Central memory CD8-positive, alpha-beta T cell (primary cell): ENCODE measurements around the gene RAVER1.

Experiments used
- ATAC-seq: fragments of 150-1000 bp; cut with Tn5 transposase; replicated peaks from 2 replicates; pipeline ENCODE4 v1.10.0; 2022; ENCODE audit warnings: mild to moderate bottlenecking, moderate FRiP score, moderate number of reproducible peaks; ENCODE audit not compliant: poor library complexity, severe bottlenecking; ENCODE audit errors: extremely low read depth
- DNase-seq, 2 donors: peaks; one replicate each; pipeline ENCODE4 v3.0.0; 2021; ENCODE audit warnings: low spot score in 2 of 2
- H3K27ac Mint-ChIP-seq: one replicate; pipeline ENCODE4 v1.8.0; 2022; ENCODE audit warnings: low read depth, mild to moderate bottlenecking, moderate library complexity, mixed read lengths
- H3K27me3 Mint-ChIP-seq: one replicate; pipeline ENCODE4 v1.8.0; 2022; ENCODE audit warnings: mixed read lengths
- H3K36me3 Mint-ChIP-seq: one replicate; pipeline ENCODE4 v1.8.0; 2022; ENCODE audit warnings: mild to moderate bottlenecking, moderate library complexity, mixed read lengths; ENCODE audit not compliant: insufficient read depth
- H3K4me1 Mint-ChIP-seq: one replicate; pipeline ENCODE4 v1.8.0; 2022; ENCODE audit warnings: mixed read lengths
- H3K4me3 Mint-ChIP-seq: one replicate; pipeline ENCODE4 v1.8.0; 2022; ENCODE audit warnings: mild to moderate bottlenecking, moderate library complexity, mixed read lengths
- H3K9me3 Mint-ChIP-seq: one replicate; pipeline ENCODE4 v1.8.0; 2022; ENCODE audit warnings: mixed read lengths

RAVER1 gene

GRCh38 chr19:10321417-10321797 is 11.9 kb downstream of the RAVER1 start:
- no peak for DNase-seq
- peaks cover 33% of the 10 kb centered on the region for H3K36me3 Mint-ChIP-seq
- peak overlapping the region; percentile 2 for H3K27ac Mint-ChIP-seq
- H3K4me3 Mint-ChIP-seq = no peak overlapping the region
- H3K9me3 Mint-ChIP-seq = no peaks in the 10 kb centered on the region
- ATAC-seq = no peak
- H3K27me3 Mint-ChIP-seq = no peaks in the 10 kb centered on the region
- no peaks in the 10 kb centered on the region for H3K4me1 Mint-ChIP-seq

- no peak for ATAC-seq
- Mint-ChIP-seq H3K4me1 (peaks cover 6% of the 10 kb centered on the region), H3K4me3 (no peak overlapping the region), H3K9me3 (no peaks in the 10 kb centered on the region), H3K36me3 (peaks cover 30% of the 10 kb centered on the region), H3K27ac (no peak overlapping the region), H3K27me3 (no peaks in the 10 kb centered on the region)
- DNase-seq = no peak
Observed at GRCh38 chr19:10320602-10321416, 12.5 kb downstream of the RAVER1 start.

- no peak for ATAC-seq
- Mint-ChIP-seq H3K27ac (no peak overlapping the region), H3K4me3 (no peak overlapping the region), H3K36me3 (peaks cover 27% of the 10 kb centered on the region), H3K9me3 (no peaks in the 10 kb centered on the region), H3K4me1 (peaks cover 22% of the 10 kb centered on the region), H3K27me3 (no peaks in the 10 kb centered on the region)
- no peak for DNase-seq
Observed at GRCh38 chr19:10318807-10319682, 14.3 kb downstream of the RAVER1 start.

GRCh38 chr19:10317857-10318462 is 15.4 kb downstream of the RAVER1 start:
- Mint-ChIP-seq H3K4me3 (no peak overlapping the region), H3K36me3 (peaks cover 26% of the 10 kb centered on the region), H3K27me3 (no peaks in the 10 kb centered on the region), H3K4me1 (peaks cover 22% of the 10 kb centered on the region), H3K27ac (no peak overlapping the region), H3K9me3 (no peaks in the 10 kb centered on the region)
- DNase-seq = no peak
- ATAC-seq = no peak

DNA sequence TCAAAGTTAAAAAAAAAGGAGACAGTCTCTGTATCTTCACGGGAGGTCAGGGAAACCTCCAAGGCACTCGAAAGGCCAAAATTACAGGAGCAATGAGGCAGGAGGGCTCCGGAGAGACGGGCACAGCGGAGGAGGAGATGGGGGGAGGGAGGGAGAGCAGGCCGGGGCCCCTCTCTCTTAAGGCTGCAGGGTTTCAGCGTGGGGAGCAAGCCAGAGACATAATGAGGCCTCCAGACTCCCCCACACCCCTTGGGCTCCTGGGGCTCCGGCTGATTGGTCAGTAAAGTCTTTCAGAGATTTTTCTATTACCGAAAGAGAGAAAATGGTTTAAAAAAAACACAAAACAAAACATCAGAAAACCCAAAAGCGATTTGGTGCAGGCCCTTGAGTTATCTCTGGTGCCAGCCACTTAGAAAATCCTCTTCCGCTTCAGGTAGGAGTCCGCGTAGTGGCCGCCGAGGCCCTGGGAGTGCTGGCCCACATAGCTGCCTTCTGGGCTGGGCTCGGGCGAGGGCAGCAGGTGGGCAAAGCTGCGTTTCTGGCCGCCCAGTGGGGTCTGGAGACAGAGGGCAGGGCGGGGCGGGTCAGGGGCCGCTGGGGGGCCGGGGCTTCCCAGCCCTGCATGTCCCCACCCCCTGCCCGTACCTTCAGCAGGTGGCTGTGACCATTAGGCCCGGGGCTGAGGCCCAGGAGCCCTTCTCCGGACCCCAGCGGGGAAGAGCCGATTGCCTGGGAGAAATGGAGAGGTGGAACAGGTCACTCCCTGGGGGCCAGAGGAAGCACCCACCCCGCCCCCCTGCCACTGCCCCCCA is 16.1 kb downstream of the RAVER1 start:
- Mint-ChIP-seq H3K4me3 (no peak overlapping the region), H3K4me1 (peaks cover 22% of the 10 kb centered on the region), H3K36me3 (peaks cover 26% of the 10 kb centered on the region), H3K27me3 (no peaks in the 10 kb centered on the region), H3K27ac (no peak overlapping the region), H3K9me3 (no peaks in the 10 kb centered on the region)
- DNase-seq = no peak
- ATAC-seq = no peak

DNA sequence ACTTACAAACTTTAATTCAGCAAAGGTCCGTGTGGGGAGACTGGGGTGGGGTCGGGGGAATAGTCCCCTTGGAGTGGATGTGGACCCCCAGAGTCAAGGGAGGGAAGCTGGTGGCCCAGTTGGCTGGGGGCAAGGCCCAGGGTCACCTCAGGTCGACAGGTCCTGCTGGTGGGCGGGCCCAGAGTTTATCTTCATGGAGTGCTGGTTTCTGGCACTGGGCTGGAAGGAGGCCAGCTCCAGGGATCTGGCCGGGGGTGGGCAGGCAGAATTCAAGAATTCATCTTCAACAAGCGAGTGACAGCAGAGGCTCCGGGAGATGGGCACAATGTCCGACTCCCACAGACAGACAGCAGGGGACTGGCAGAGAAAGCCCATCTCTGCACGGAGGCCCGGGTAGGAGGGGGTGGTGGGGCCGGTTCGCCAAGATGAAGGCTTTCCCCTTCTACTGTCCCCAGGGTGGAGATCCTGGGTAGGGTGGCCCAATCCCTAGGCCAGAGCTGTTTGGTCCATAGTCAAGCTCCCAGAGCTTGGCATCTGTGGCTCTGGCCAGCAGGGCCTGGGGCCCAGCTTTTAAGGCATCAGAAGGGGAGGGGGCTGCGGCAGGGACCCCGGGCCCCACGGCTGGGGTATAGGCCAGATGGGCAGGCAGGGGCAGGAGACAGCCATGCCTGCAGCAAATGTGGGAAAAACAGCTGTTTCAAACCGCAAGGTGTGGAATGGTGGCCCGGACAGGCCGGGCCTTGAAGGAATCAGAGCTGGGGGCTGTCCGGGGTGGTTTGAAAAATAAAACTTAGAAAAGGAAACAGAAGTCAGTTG is 16.9 kb downstream of the RAVER1 start:
- H3K4me3 Mint-ChIP-seq = peak overlapping the region; percentile 83
- H3K9me3 Mint-ChIP-seq = no peaks in the 10 kb centered on the region
- no peaks in the 10 kb centered on the region for H3K27me3 Mint-ChIP-seq
- DNase-seq (no peak), ATAC-seq (no peak)
- peaks cover 22% of the 10 kb centered on the region for H3K4me1 Mint-ChIP-seq
- H3K36me3 Mint-ChIP-seq = peaks cover 26% of the 10 kb centered on the region
- peak overlapping the region; percentile 72 for H3K27ac Mint-ChIP-seq

- Mint-ChIP-seq H3K27ac (peak within 1 kb of the TSS; percentile 72), H3K27me3 (no peaks in the 10 kb centered on the region), H3K4me1 (peaks cover 22% of the 10 kb centered on the region), H3K4me3 (peak within 1 kb of the TSS; percentile 83), H3K36me3 (peaks cover 26% of the 10 kb centered on the region), H3K9me3 (no peaks in the 10 kb centered on the region)
- DNase-seq (peak; percentile 74 to 83), ATAC-seq (peak; percentile 85)
Observed at GRCh38 chr19:10315335-10316214, 17.8 kb downstream of the RAVER1 start, which contains the start of gene FDX2. TSS of gene FDX2 (minus strand) at chr19:10316015. CDS start at chr19:10315996, 19 bp downstream.

DNA sequence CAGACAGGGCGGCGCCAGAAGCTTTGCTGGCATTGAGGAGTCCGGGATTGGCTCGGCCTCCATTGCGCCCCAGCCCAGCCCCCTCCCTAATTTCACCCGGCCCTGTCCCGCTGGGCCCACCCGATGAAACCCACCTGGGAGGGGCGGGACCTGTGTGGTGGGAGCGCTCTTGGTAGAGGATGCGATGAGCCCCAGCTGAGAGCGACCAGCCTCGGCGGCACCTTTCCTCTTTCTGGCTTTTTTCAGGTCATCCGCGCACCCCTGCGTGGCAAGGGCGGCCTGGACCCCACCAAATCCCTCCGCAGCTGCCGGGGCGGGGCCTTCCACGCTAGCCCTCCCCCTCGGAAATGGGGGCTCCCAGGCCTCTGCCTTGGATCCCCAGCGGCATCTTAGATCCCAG is 23.9 kb downstream of the RAVER1 start, which contains the start of gene ZGLP1:
Gene ZGLP1 (minus strand): TSS at position 393 of the 400 bp plus-strand sequence.
- Mint-ChIP-seq H3K27ac (no peak within 1 kb of the TSS), H3K4me3 (no peak within 1 kb of the TSS), H3K36me3 (peaks cover 4% of the 10 kb centered on the region), H3K9me3 (no peaks in the 10 kb centered on the region), H3K27me3 (no peaks in the 10 kb centered on the region), H3K4me1 (peaks cover 3% of the 10 kb centered on the region)
- DNase-seq = no peak
- no peak for ATAC-seq

DNA sequence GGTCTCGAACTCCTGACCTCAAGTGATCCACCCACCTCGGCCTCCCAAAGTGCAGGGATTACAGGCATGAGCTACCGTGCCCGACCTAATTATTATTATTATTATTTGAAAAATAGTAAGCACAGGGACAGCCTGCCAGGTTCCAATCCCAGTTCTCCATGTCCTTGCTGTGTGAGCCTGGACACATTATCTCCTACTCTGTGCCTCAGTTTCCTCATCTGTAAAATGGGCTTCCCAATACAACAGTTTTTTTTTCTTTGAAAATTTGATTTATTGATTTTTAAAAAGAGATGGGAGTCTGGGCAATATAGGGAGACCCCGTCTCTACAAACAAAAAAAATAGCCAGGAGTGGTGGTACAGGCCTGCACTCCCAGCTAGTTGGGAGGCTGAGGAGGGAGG is 27.0 kb downstream of the RAVER1 start:
- no peak for DNase-seq
- Mint-ChIP-seq H3K4me3 (no peak overlapping the region), H3K36me3 (peaks cover 3% of the 10 kb centered on the region), H3K4me1 (no peaks in the 10 kb centered on the region), H3K27me3 (no peaks in the 10 kb centered on the region), H3K27ac (no peak overlapping the region), H3K9me3 (no peaks in the 10 kb centered on the region)
- ATAC-seq = no peak

DNA sequence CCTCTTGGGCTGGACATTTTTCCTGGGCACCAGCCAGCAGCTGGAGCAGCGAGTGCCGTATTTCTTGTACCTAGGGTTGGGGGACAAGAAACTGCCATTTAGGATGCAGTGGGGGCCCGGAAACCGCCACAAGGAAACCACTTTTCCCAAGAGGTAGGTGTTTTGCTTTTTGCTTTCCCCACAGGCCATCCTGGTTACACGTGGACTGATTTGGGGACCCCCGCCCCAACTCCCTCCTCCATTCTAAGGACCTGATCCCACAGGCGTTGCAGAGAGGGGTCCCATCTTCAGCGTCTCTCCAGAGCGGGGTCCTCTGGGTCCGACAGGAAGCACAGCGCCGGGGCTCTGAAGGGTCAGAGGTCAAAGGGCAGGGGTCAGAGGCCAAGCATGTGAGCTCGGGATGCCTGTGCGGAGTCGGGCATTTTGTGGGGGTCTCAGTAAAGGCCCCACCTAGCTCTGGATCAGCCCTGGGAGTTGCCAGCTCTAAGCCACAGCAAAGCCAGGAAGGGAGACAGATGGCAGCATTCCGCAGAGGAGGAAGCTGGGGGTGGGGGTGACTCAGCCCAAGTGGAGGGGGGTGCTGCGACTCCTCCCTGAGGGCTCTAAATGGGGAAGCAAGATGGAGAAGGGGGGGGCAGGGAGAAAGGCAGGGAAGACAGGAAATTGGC is 28.1 kb downstream of the RAVER1 start:
- H3K4me1 Mint-ChIP-seq = no peaks in the 10 kb centered on the region
- no peaks in the 10 kb centered on the region for H3K9me3 Mint-ChIP-seq
- ATAC-seq (no peak), DNase-seq (no peak)
- H3K4me3 Mint-ChIP-seq = no peak overlapping the region
- no peak overlapping the region for H3K27ac Mint-ChIP-seq
- H3K36me3 Mint-ChIP-seq = peaks cover 4% of the 10 kb centered on the region
- no peaks in the 10 kb centered on the region for H3K27me3 Mint-ChIP-seq
